ENCODE data around the gene AIG1.

Gene AIG1

GRCh38 chr6:143363299-143363698, 302.6 kb downstream of the AIG1 start:
- no peak for DNase-seq (ENCODE audit: low read depth in 2 of 2)

GRCh38 chr6:143368426-143368825, 307.7 kb downstream of the AIG1 start:
- DNase-seq (ENCODE audit: low read depth in 2 of 2), result no peak

GRCh38 chr6:143369971-143370370, 309.3 kb downstream of the AIG1 start:
- DNase-seq (ENCODE audit: low read depth in 2 of 2), result no peak

GRCh38 chr6:143370812-143371370, 310.2 kb downstream of the AIG1 start:
- no peak for DNase-seq (ENCODE audit: low read depth in 2 of 2)

GRCh38 chr6:143372199-143372882, 311.7 kb downstream of the AIG1 start:
- no peak for DNase-seq (ENCODE audit: low read depth in 2 of 2)

GRCh38 chr6:143374014-143374413, 313.3 kb downstream of the AIG1 start:
- no peak for DNase-seq (ENCODE audit: low read depth in 2 of 2)

GRCh38 chr6:143375022-143375585, 314.4 kb downstream of the AIG1 start:
- no peak for DNase-seq (ENCODE audit: low read depth in 2 of 2)

GRCh38 chr6:143376375-143376774, 315.7 kb downstream of the AIG1 start:
- no peak for DNase-seq (ENCODE audit: low read depth in 2 of 2)

GRCh38 chr6:143376861-143377260, 316.2 kb downstream of the AIG1 start:
- no peak for DNase-seq (ENCODE audit: low read depth in 2 of 2)

GRCh38 chr6:143385636-143386035, 324.9 kb downstream of the AIG1 start:
- DNase-seq (ENCODE audit: low read depth in 2 of 2), result no peak

GRCh38 chr6:143390278-143390677, 329.6 kb downstream of the AIG1 start:
- no peak for DNase-seq (ENCODE audit: low read depth in 2 of 2)

All from stimulated activated CD8-positive, alpha-beta memory T cell treated with anti-CD3 and anti-CD28 coated beads, Interleukin-15, amount 100 ng/mL, for 48 hours (primary cell).